Brain microvascular endothelial cell (primary cell): ENCODE measurements around the gene MRPL17.

Source experiments
- DNase-seq: peaks from one replicate; pipeline ENCODE4 v3.0.0-alpha.2; 2020
- H3K27ac ChIP-seq: fragments of 250-450 bp; sonication (Bioruptor Pico); 2 replicates; pipeline ENCODE4 v1.5.1; 2020; ENCODE audit warnings: mild to moderate bottlenecking, moderate library complexity
- H3K27me3 ChIP-seq: fragments of 250-450 bp; sonication (Bioruptor Pico); replicated peaks from 2 replicates; pipeline ENCODE4 v1.5.1; 2020; ENCODE audit warnings: mild to moderate bottlenecking
- H3K36me3 ChIP-seq: fragments of 250-450 bp; sonication (Bioruptor Pico); replicated peaks from 2 replicates; pipeline ENCODE4 v1.5.1; 2020; ENCODE audit warnings: mild to moderate bottlenecking
- H3K4me3 ChIP-seq: 2 replicates; pipeline ENCODE4 v1.5.1; 2011; ENCODE audit warnings: low read depth, mild to moderate bottlenecking, control low read depth, low read length, moderate library complexity
- CTCF ChIP-seq: IDR thresholded peaks from 2 replicates; pipeline ENCODE4 v1.5.1; 2011; ENCODE audit warnings: low read depth, mild to moderate bottlenecking, moderate library complexity, low read length, control low read depth, inconsistent platforms; ENCODE audit errors: missing control alignments
- in situ Hi-C: cut with HindIII; loops from 2 replicates; pipeline ENCODE4 v1.10.0; 2017; ENCODE audit warnings: low sequenced_read_pairs, low pct_ligation_motif_present

The MRPL17 gene

GRCh38 chr11:6682936-6683861 lies at the start of gene MRPL17:
Gene MRPL17, minus strand, starts transcription at chr11:6683340. Its CDS starts 44 bp downstream, at chr11:6683296.
- H3K36me3 ChIP-seq, result peaks cover 20% of the 10 kb centered on the region
- peak within 1 kb of the TSS; percentile 74 for H3K27ac ChIP-seq
- peak within 1 kb of the TSS; percentile 99 for H3K4me3 ChIP-seq
- H3K27me3 ChIP-seq, result no peaks in the 10 kb centered on the region
- peak; percentile 92 for TF ChIP-seq CTCF
- in situ Hi-C loops, result no loop called here
- DNase-seq, result peak; percentile 99

- H3K27ac ChIP-seq, result no peak overlapping the region
- no peak for DNase-seq
- no peaks in the 10 kb centered on the region for H3K36me3 ChIP-seq
- H3K27me3 ChIP-seq, result no peaks in the 10 kb centered on the region
- in situ Hi-C loops, result no loop called here
- no peak for TF ChIP-seq CTCF
- no peak overlapping the region for H3K4me3 ChIP-seq
Measured at GRCh38 chr11:6727971-6728760, 45.0 kb upstream of the MRPL17 start.

- TF ChIP-seq CTCF, result no peak
- H3K4me3 ChIP-seq, result no peak overlapping the region
- H3K27me3 ChIP-seq, result no peaks in the 10 kb centered on the region
- DNase-seq, result no peak
- in situ Hi-C loops, result no loop called here
- no peak overlapping the region for H3K27ac ChIP-seq
- no peaks in the 10 kb centered on the region for H3K36me3 ChIP-seq
Measured at GRCh38 chr11:6725386-6725896, 42.3 kb upstream of the MRPL17 start.

- in situ Hi-C loops, result no loop called here
- H3K27me3 ChIP-seq, result no peaks in the 10 kb centered on the region
- no peak for TF ChIP-seq CTCF
- H3K36me3 ChIP-seq, result no peaks in the 10 kb centered on the region
- DNase-seq, result no peak
- H3K27ac ChIP-seq, result no peak overlapping the region
- no peak overlapping the region for H3K4me3 ChIP-seq
Measured at GRCh38 chr11:6724013-6724412, 40.9 kb upstream of the MRPL17 start.

GRCh38 chr11:6721343-6721742 lies 38.2 kb upstream of the MRPL17 start:
- Histone ChIP-seq H3K36me3 (no peaks in the 10 kb centered on the region), H3K4me3 (no peak overlapping the region), H3K27ac (no peak overlapping the region), H3K27me3 (no peaks in the 10 kb centered on the region)
- in situ Hi-C loops, result no loop called here
- no peak for DNase-seq
- TF ChIP-seq CTCF, result no peak
